HUDEP-2 (cell line): Measurements from ENCODE around the gene NUDT19.
A peak's percentile ranks its signal among the peaks of the same experiment; 100 is the strongest.
"Not testable (repeated sequence)": the region's sequence is repeated elsewhere in the genome, so short reads cannot be mapped to it uniquely, and the experiment has no call there.

Experiments used
- DNase-seq, 76 experiments: peaks; one replicate each; lab custom pipeline; 2025; ENCODE audit not compliant: unreplicated experiment in 76 of 76; lab: John Stamatoyannopoulos, UW

The NUDT19 gene

DNA sequence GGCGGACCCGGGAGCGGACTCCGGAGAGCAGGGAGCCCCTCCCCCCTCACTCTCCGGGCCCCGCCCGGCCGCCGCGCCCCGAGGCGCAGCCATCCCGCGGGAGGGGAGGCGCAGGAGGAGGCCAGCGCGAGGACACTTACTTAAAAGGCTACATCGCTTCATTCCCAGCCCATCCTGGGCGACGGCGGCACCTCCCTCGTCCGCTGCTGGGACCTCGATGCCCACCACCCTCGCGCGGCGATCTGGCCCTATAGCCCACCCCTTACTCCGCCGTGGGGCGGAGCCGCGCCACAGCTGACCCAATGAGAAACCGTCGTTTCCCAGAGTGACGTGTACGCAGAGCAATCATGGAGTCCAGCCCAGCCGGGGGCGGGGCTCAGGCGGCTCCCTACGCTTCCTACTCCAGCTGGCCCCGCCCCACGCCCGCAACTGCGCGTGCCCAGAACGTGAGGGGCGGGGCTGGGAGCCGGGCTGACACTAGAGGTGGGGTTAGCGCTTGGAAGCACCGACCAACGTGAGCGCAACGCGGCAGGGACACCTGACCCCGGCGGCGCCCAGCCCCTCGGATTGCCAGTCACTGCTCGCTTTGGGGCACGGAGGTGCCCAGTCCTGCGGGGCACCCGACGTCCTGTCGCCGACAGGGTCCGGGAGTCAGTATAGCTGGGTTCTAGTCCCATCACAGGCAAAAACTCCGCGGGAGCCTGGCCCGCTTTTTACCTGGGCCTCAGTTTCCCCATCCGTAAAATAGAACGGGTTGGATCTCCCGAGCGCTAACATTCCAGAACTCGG, 16.5 kb upstream of the NUDT19 start, which contains the start of gene ANKRD27:
TSS of gene ANKRD27 (minus strand) at position 250 of the 789 bp plus-strand sequence. CDS start 16,165 bp downstream, outside the sequence.
- DNase-seq = peak in 75 of 76 experiments; percentile 76 to 100 (median 99)

DNA sequence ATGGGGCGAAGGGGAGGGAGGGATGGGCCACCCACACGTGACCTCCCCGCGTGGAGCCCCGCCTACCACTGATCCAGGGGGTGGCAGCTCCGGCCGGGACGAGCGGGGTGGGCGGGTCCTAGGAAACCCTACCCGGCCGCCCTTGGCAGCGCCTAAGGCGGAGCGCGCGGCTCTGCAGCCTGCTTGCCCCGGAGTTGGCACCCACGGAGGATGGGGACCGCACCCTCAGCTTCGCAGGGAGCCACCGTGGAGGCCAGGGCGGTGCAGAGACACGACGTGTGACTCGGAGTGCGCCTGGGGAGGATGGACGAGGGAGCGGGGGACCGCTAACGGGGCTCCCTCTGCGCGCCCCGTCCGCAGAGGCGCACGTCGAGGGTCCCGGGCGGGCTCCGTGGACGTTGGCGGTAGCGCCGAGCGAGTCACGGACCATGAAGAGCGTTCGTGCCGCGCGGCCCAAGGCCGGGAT, 15.9 kb upstream of the NUDT19 start, which contains the start of gene RGS9BP:
TSS of gene RGS9BP (plus strand) at position 129 of the 466 bp plus-strand sequence. CDS start 416 bp downstream, outside the sequence.
- peak in 73 of 76 experiments; percentile 37 to 92 (median 81) for DNase-seq

DNA sequence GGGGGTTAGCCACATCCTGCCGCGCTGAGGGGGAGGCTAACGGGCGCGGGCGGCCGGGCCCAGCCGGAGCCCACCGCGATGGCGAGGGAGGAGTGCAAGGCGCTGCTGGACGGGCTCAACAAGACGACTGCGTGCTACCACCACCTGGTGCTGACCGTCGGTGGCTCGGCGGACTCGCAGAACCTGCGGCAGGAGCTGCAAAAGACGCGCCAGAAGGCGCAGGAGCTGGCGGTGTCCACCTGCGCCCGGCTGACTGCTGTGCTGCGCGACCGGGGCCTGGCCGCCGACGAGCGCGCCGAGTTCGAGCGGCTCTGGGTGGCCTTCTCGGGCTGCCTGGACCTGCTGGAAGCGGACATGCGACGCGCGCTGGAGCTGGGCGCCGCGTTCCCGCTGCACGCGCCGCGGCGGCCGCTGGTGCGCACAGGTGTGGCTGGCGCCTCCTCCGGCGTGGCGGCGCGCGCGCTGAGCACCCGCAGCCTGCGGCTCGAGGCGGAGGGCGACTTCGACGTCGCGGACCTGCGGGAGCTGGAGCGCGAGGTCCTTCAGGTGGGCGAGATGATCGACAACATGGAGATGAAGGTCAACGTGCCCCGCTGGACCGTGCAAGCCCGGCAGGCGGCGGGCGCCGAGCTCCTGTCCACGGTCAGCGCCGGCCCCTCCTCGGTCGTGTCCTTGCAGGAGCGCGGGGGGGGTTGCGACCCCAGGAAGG, 15.3 kb upstream of the NUDT19 start:
- peak in 2 of 76 experiments; percentile 18 to 28 for DNase-seq

DNA sequence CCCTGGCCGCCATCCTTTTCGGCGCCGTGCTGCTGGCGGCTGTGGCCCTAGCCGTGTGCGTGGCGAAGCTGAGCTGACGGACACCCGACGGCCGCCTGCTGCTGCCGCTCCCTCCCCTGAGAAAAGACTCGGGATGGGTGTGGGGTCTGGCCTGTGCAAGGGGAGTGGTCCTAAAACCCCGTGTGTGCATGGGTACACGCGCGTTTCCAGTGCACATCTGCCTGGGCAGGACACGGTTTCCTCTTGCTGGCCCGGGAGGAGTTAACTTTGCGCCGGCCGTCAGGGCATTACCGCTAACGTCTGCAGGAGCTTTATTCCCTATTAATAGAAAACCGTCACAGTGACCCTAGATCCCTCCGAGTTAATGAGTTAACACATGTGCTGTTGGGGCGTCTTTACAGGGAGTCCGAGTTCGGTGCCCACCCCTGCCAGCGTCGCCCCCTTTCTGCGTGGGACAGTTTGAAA, 14.7 kb upstream of the NUDT19 start:
- DNase-seq = no peak

DNA sequence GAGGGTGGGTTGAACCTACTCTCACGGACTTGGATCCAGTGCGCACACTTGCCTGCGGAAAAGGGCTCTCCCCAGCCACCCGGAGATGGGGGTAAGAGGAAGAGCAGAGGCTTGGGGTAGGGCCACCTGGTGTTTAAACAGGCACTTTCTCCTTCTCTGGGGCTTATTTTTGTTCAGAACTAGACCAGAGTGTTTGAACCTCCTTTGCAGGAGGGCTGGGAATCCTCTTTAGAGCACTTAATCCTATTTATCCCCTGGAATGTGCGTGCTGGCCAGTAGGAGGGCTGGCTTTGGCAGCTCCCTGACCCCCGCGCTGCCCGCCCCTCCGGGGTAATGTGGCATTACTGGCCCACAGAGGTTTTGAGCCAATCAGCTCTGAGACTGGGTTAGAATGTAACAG, 14.0 kb upstream of the NUDT19 start:
- DNase-seq = peak in 1 of 76 experiments; percentile 11

DNA sequence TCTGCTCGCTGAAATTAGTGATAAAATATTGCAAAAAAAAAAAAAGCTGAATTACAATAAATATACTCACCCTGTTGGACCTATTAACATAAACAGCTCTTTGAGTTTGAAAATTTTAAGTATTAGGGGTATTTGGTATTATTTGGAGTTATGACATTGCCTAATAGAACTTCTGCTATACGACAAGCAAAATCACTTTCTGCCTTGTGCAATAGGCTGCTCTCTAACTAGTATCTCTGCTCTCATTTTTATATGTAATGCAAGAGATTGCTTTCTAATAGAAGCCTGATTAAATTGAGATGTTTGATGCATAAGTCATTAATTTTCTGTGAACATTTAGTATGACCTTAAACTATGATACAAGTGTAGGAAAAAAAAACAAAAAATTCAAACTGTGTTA, 10.6 kb upstream of the NUDT19 start:
- no peak for DNase-seq

DNA sequence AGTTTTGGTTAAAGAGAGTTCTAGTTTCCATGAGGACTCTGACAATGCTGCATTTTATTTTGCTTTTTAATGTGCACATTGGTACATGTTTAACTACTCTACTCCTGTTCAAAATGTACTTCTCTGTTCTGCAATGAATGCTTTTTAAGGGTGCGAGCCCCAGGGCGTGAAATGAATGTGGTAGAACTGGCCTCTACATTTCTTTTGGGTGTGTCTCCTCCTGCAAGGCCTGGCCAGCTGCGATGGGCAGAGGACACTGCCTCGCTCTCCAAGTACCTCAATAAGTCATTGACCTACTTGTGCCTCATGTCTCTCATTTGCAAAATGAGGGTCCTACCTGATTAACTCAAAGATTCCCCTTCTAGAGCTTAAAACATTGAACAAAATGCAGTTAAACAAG, 9.3 kb upstream of the NUDT19 start:
- DNase-seq = no peak

DNA sequence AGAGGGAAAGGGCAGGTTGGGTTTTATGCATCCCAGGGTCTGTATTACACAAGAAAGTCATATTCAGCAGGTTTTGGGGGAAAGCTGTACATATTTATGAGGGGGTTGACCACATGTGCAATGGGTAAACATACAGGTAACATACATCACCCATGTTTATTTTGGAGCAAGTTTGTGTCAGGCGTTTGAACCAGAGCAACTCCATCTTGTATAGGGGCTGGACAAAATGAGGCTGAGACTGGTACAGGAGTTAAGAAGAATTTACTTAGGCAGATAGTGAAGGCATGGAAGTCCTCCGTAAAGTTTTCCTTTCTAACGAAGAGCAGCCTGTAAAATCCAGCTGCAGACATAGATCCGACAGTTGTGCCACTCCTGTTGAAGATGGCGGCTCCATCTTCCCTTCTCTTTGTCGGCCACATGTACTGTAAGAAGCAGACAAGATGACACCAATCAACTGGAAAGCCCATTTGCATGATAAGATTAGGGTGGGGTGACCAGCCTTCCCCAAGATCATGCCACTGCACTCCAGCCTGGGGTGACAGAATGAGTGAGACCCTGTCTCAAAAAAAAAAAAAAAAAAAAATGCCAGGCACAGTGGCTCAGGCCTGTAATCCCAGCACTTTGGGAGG, 4.7 kb upstream of the NUDT19 start:
- DNase-seq = peak in 3 of 76 experiments; percentile 14 to 32 (median 20)

DNA sequence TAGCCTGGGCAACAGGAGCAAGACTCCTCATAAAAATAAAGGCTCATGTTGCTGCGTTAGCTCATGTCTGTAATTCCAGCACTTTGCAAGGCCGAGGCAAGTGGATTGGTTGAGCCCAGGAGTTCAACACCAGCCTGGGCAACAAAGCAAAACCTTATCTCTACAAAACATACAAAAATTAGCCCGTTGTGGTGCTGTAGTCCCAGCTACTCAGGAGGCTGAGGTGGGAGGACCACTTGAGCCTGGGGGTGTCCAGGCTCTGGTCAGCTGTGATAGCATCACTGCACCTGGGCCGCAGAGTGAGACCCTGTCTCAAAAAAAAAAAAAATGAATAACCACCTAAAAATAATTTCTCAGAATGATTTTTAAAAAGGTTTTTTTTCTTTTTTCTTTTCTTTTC, 3.9 kb upstream of the NUDT19 start:
- DNase-seq = peak in 31 of 76 experiments; percentile 8 to 78 (median 39)

DNA sequence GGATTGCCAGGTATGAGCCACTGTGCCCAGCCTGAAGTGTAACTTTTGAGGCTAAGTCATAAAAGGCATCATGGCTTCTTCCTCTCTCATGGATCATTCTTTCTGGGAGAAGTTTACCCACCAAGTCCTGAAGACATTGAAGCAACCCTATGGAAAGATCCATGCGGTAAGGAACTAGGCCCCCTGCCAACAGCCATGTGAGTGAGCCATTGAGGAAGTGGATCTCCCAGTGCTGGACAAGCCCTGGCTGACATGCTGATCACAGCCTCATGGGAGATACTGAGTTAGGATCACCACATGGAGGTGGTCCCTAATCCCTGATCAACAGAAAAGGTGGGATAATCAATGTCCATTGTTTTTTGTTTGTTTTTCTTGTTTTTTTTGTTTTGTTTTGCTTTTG, 3.3 kb upstream of the NUDT19 start:
- peak in 3 of 76 experiments; percentile 11 to 32 (median 15) for DNase-seq

DNA sequence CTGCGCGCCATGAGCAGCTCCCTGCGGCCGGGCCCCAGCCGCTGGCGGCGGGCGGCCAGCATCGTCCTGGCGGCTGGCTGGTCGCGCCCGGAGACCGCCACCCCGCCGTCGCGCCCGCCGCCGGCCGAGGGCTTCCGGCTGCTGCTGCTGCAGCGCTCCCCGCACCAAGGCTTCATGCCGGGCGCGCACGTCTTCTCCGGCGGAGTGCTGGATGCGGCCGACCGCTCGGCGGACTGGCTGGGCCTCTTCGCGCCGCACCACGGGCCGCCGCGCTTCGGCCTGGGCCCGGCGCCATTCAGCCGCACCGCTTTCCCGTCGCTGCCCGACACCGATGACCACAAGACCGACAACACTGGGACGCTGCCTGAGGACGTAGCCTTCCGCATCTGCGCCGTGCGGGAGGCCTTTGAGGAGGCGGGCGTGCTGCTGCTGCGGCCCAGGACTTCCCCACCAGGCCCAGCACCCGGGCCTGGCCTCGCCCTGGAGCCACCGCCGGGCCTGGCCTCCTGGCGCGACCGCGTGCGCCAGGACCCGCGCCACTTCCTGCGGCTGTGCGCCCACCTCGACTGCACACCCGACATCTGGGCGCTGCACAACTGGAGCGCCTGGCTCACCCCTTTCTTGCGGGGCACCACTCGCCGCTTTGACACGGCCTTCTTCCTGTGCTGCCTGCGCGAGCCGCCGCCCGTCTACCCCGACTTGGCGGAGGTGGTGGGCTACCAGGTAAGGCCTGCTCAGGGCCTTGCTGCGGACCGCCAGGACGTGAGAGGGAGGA, 518 bp downstream of the NUDT19 start:
- DNase-seq = peak in 47 of 76 experiments; percentile 13 to 80 (median 47)

DNA sequence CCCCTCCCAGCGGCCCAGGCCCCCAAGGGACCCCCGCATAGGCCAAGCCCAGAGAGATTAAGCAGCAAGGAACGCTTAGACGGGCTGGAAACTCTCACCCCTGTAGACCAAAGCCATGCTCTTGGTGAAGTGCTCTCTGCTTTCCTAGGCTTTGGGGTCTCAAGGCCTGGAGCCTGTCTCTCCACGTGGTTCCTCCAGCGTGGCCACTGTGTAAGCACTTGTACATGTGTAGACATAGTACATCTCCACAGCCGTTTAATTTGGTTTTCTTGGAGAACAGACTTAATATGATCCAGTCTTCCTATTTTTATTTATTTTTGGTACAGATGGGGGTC, 1.1 kb downstream of the NUDT19 start:
- DNase-seq = peak in 8 of 76 experiments; percentile 12 to 58 (median 34)

DNA sequence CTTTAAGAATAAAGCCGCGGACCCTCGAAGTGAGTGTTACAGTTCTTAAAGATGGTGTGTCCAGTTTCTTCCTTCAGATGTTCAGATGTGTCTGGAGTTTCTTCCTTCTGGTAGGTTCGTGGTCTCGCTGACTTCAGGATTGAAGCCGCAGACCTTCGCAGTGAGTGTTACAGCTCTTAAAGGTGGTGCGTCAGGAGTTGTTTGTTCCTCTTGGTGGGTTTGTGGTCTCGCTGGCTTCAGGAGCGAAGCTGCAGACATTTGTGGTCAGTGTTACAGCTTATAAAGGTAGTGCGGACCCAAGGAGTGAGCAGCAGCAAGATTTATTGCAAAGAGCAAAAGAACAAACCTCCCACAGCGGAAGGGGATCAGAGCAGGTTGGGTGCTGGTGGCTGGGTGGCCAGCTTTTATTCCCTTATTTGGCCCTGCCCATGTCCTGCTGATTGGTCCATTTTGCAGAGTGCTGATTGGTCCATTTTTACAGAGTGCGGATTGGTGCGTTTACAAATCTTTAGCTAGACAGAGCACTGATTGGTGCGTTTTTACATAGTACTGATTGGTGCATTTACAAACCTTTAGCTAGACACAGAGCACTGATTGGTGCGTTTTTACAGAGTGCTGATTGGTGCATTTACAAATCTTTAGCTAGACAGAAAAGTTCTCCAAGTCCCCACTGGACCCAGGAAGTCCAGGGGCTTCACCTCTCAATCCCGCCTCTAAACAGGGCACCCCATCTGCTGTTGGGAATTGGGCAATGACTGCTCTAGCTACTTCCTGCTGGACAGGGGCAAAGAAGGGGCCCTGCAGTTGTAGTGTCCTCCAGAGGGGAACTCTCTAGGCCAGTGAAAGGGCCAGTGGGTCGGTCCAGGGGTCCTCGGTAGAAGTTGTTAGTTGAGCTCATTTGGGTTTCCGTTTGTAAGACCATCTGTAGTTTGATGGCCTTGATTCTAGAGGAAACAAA, 1.8 kb downstream of the NUDT19 start:
- DNase-seq = peak in 71 of 76 experiments; percentile 30 to 86 (median 63)

DNA sequence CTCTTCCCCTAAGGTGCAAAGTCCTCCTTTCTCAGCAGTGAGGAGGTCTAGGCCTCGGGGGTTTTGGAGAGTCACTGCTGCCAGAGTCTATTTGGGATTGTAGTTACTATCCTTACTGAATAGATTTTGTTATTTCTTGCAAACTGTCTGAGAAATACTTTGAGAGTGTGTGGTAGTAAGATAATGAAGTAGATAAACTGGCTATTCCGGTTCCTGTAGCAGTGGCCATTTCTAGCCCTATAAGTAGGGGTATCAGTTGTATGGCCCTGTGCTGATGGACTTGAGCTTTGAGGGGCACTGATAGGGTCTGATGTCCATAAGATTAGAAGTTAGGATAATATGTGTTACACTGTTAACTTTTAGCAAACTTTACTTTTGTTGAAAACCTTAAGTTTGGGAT, 2.7 kb downstream of the NUDT19 start:
- DNase-seq = peak in 1 of 76 experiments; percentile 33

DNA sequence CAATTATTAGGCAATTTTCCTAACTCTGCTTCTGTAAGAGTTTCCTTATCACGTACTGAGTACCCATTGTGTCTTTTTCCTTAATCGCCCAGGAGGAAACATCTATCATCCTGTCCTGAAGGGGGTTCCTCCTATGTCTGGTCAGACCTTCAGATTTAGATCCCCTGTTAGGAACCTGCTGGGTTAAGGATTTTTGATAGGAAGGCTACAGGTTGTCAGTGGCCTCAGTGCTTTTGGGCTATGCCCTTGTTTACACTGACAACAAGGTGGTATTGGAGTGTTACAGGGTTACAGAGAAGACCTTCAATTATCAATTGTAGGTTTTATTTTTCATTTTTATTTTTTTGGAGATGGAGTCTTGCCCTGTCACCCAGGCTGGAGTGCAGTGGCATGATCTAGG, 3.2 kb downstream of the NUDT19 start:
- not testable (repeated sequence) for DNase-seq

DNA sequence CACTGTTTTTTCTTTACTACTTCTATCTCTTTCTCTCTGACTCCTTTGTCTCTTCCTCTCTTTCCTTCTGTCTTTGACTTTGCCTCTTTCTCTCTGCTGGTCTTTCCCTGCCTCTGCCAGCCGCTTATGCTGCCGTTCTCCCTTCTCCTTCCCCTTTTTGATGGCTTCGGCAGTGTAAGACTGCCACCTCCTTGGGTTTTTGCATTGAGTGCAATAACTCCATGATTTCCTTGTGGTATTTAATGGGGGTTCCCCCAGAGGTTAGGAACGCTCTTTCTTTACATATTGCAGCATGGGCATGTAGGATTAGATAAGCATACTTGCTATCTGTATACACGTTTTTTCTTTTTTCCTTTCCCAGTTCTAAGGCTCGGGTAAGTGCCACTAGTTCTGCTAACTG, 3.9 kb downstream of the NUDT19 start:
- peak in 12 of 76 experiments; percentile 16 to 52 (median 31) for DNase-seq

DNA sequence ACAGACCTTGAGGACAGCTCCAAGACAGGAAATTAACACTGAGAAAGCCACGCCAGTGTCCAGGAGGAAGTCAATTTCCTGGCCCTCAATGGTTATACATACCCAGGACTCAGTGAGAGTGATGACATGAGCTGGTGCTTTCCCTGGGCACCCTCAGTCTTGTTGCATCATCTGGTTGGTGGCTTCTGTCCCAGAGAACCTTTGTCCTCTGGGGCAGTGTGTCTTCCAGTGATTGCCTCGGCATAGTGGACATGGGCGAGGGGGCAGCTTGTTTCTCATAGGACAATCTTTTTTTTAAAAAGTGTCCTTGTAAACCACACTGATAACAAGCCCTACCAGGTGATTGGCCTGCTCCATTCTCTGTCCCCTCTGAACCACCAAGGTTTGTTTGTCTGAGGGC, 5.2 kb downstream of the NUDT19 start:
- not testable (repeated sequence) for DNase-seq

DNA sequence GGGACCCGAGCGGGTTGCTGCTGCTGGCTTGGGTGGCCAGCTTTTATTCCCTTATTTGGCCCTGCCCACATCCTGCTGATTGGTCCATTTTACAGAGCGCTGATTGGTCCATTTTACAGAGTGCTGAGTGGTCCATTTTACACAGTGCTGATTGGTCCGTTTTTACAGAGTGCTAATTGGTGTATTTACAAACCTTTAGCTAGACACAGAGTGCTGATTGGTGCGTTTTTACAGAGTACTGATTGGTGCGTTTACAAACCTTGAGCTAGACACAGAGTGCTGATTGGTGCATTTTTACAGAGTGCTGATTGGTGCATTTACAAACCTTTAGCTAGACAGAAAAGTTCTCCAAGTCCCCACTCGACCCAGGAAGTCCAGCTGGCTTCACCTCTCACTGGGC, 8.5 kb downstream of the NUDT19 start:
- not testable (repeated sequence) for DNase-seq

DNA sequence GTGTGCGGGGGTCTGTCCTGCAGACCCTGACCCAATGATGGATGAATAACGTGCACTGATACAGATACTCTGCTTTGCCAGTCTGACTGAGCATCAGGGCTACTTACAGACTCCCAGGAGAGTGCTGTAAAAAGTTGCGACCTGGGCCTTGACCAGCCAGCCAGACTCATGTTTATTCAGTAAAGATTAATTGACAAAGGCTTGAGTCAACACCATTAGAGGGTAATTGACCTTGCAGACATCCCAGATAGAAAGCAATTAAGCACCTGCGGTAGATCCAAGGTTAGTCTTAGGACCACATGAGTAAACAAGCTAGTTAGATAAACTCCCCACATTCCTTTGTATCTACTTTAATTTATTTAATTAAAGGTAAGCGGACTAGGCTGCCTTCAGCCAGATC, 10.4 kb downstream of the NUDT19 start:
- DNase-seq = no peak
